ENCODE measurements around the gene EPHB1.

EPHB1 gene

GRCh38 chr3:135161425-135161824 is 366.4 kb downstream of the EPHB1 start:
- no peak for DNase-seq (ENCODE audit: low read depth)

GRCh38 chr3:135163701-135164100 is 368.6 kb downstream of the EPHB1 start:
- no peak for DNase-seq (ENCODE audit: low read depth)

- no peak for DNase-seq (ENCODE audit: low read depth)
Measured at GRCh38 chr3:135165260-135165659, 370.2 kb downstream of the EPHB1 start.

GRCh38 chr3:135166266-135166825 is 371.3 kb downstream of the EPHB1 start:
- DNase-seq (ENCODE audit: low read depth), result no peak

- no peak for DNase-seq (ENCODE audit: low read depth)
Measured at GRCh38 chr3:135168822-135169221, 373.8 kb downstream of the EPHB1 start.

GRCh38 chr3:135169651-135170050 is 374.6 kb downstream of the EPHB1 start:
- DNase-seq (ENCODE audit: low read depth), result no peak

- DNase-seq (ENCODE audit: low read depth), result no peak
Measured at GRCh38 chr3:135170732-135171131, 375.7 kb downstream of the EPHB1 start.

- DNase-seq (ENCODE audit: low read depth), result no peak
Measured at GRCh38 chr3:135172191-135172869, 377.3 kb downstream of the EPHB1 start.

GRCh38 chr3:135175728-135176277 is 380.7 kb downstream of the EPHB1 start:
- DNase-seq (ENCODE audit: low read depth), result no peak

GRCh38 chr3:135176881-135177280 is 381.8 kb downstream of the EPHB1 start:
- DNase-seq (ENCODE audit: low read depth), result no peak

- no peak for DNase-seq (ENCODE audit: low read depth)
Measured at GRCh38 chr3:135178566-135178965, 383.5 kb downstream of the EPHB1 start.

GRCh38 chr3:135181408-135181807 is 386.3 kb downstream of the EPHB1 start:
- no peak for DNase-seq (ENCODE audit: low read depth)

GRCh38 chr3:135182364-135182998 is 387.4 kb downstream of the EPHB1 start:
- DNase-seq (ENCODE audit: low read depth), result no peak

GRCh38 chr3:135190658-135191057 is 395.6 kb downstream of the EPHB1 start:
- no peak for DNase-seq (ENCODE audit: low read depth)

- no peak for DNase-seq (ENCODE audit: low read depth)
Measured at GRCh38 chr3:135191708-135192107, 396.6 kb downstream of the EPHB1 start.

GRCh38 chr3:135192929-135193328 is 397.9 kb downstream of the EPHB1 start:
- DNase-seq (ENCODE audit: low read depth), result peak; percentile 13

- no peak for DNase-seq (ENCODE audit: low read depth)
Measured at GRCh38 chr3:135197246-135197645, 402.2 kb downstream of the EPHB1 start.

- no peak for DNase-seq (ENCODE audit: low read depth)
Measured at GRCh38 chr3:135197856-135198255, 402.8 kb downstream of the EPHB1 start.

GRCh38 chr3:135199137-135199536 is 404.1 kb downstream of the EPHB1 start:
- no peak for DNase-seq (ENCODE audit: low read depth)

- no peak for DNase-seq (ENCODE audit: low read depth)
Measured at GRCh38 chr3:135203026-135203425, 408.0 kb downstream of the EPHB1 start.

- no peak for DNase-seq (ENCODE audit: low read depth)
Measured at GRCh38 chr3:135213213-135213612, 418.2 kb downstream of the EPHB1 start.

- no peak for DNase-seq (ENCODE audit: low read depth)
Measured at GRCh38 chr3:135213822-135214221, 418.8 kb downstream of the EPHB1 start.

GRCh38 chr3:135214400-135214799 is 419.3 kb downstream of the EPHB1 start:
- no peak for DNase-seq (ENCODE audit: low read depth)
